ENCODE results near the gene WDFY4. TPM values are rescaled to one million over a fixed set of nuclear protein-coding genes. Genes with fewer than 3 reads are reported as not detected.

The WDFY4 gene
- polyA plus RNA-seq, 1 donor (not counting 4 experiments of a cell fraction or from before 2014, with no cell fraction given), result 0.04 TPM

DNA sequence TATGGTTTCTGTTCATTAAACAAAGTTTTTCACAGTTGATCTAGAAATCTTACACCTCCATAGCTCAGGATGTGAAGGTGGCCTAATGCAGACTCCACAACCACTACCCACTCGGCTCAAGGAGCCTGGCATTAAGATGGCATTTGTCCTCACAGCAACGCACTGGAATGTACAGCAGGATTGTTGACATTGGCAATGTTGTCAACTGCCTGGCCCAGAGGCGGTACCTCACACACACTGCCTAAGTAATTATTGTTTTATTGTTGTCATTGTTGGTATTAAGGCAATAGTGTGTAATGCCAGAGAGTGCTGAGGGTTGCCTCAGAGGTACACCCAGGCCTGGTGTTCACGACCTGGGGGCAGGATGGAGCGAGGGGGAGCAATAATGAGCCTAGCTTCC is 216.6 kb downstream of the WDFY4 start:
- no peak overlapping the region for H3K27ac ChIP-seq (ENCODE audit: control insufficient read depth, insufficient read depth, low read length)
- H3K9ac ChIP-seq (ENCODE audit: control insufficient read depth, extremely low read depth, insufficient read depth, low read length), result no peak overlapping the region
- no peaks in the 10 kb centered on the region for H3K27me3 ChIP-seq (ENCODE audit: control insufficient read depth, extremely low read depth, insufficient read depth, low read length)
- no peaks in the 10 kb centered on the region for H3K36me3 ChIP-seq (ENCODE audit: control insufficient read depth in 2 of 2, extremely low read depth in 1 of 2, insufficient read depth in 2 of 2, low read length in 2 of 2)
- H4K20me1 ChIP-seq (ENCODE audit: control insufficient read depth, extremely low read depth, insufficient read depth, low read length), result no peaks in the 10 kb centered on the region
- no peak overlapping the region for H3K4me3 ChIP-seq (ENCODE audit: control insufficient read depth in 2 of 3, extremely low read depth in 1 of 3, insufficient read depth in 2 of 3, low read depth in 1 of 3, low read length in 3 of 3)
- dilution Hi-C loops (cut with MboI; ENCODE audit: extremely low pct_ligation_motif_present, low sequenced_read_pairs), result no loop called here
- H3K9me1 ChIP-seq (ENCODE audit: control insufficient read depth, extremely low read depth, insufficient read depth, low read length), result no peaks in the 10 kb centered on the region
- no peaks in the 10 kb centered on the region for H3K9me3 ChIP-seq (ENCODE audit: control insufficient read depth, low read depth, low read length)
- H2AFZ ChIP-seq (ENCODE audit: control insufficient read depth, low read length), result no peak overlapping the region
- no peak overlapping the region for H3K4me2 ChIP-seq (ENCODE audit: control insufficient read depth, extremely low read depth, insufficient read depth, low read depth, low read length)
- no peak for FAIRE-seq
- no peak for DNase-seq (ENCODE audit: low read depth, low spot score)
- no peaks in the 10 kb centered on the region for H3K4me1 ChIP-seq (ENCODE audit: control insufficient read depth, extremely low read depth, insufficient read depth, low read length)
- H3K79me2 ChIP-seq (ENCODE audit: control insufficient read depth, insufficient read depth, low read length), result no peaks in the 10 kb centered on the region
- no peak for TF ChIP-seq EZH2 (IDR thresholded peaks at IDR 0.05; ENCODE audit: low read length)
- TF ChIP-seq, protein P1, sequence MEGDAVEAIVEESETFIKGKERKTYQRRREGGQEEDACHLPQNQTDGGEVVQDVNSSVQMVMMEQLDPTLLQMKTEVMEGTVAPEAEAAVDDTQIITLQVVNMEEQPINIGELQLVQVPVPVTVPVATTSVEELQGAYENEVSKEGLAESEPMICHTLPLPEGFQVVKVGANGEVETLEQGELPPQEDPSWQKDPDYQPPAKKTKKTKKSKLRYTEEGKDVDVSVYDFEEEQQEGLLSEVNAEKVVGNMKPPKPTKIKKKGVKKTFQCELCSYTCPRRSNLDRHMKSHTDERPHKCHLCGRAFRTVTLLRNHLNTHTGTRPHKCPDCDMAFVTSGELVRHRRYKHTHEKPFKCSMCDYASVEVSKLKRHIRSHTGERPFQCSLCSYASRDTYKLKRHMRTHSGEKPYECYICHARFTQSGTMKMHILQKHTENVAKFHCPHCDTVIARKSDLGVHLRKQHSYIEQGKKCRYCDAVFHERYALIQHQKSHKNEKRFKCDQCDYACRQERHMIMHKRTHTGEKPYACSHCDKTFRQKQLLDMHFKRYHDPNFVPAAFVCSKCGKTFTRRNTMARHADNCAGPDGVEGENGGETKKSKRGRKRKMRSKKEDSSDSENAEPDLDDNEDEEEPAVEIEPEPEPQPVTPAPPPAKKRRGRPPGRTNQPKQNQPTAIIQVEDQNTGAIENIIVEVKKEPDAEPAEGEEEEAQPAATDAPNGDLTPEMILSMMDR (optimal IDR thresholded peaks at IDR 0.05 in 1 of 3, IDR thresholded peaks at IDR 0.05 in 1 of 3, conservative IDR thresholded peaks at IDR 0.05 in 1 of 3; ENCODE audit: extremely low read depth in 1 of 3, insufficient read depth in 2 of 3, low read length in 3 of 3), result no peak

DNA sequence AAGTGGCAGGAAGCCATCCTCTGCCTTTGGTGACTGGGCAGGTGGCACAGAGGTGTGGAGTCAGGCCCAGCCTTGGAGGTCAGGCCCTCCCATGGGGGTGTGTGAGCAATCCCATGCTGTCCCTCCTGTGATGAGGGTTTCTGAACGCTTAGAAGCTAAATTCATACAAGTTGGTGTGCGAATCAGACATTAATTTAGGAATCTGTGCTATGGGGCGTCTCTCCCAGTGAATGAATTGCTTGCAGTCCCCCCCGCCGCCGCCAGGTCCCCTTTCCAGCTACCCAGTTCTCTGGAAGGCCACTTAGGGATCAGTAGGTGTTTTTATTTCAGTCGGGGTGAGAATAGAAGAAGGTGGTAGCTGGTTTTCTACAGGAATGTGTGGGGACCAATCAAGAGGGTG is 217.4 kb downstream of the WDFY4 start:
- Histone ChIP-seq H3K4me1 (ENCODE audit: control insufficient read depth, extremely low read depth, insufficient read depth, low read length) (no peaks in the 10 kb centered on the region), H3K36me3 (ENCODE audit: control insufficient read depth in 2 of 2, extremely low read depth in 1 of 2, insufficient read depth in 2 of 2, low read length in 2 of 2) (no peaks in the 10 kb centered on the region), H3K27ac (ENCODE audit: control insufficient read depth, insufficient read depth, low read length) (no peak overlapping the region), H3K27me3 (ENCODE audit: control insufficient read depth, extremely low read depth, insufficient read depth, low read length) (no peaks in the 10 kb centered on the region), H3K4me3 (ENCODE audit: control insufficient read depth in 2 of 3, extremely low read depth in 1 of 3, insufficient read depth in 2 of 3, low read depth in 1 of 3, low read length in 3 of 3) (no peak overlapping the region), H3K9me3 (ENCODE audit: control insufficient read depth, low read depth, low read length) (no peaks in the 10 kb centered on the region), H3K79me2 (ENCODE audit: control insufficient read depth, insufficient read depth, low read length) (no peaks in the 10 kb centered on the region), H3K9me1 (ENCODE audit: control insufficient read depth, extremely low read depth, insufficient read depth, low read length) (no peaks in the 10 kb centered on the region), H2AFZ (ENCODE audit: control insufficient read depth, low read length) (no peak overlapping the region), H3K4me2 (ENCODE audit: control insufficient read depth, extremely low read depth, insufficient read depth, low read depth, low read length) (no peak overlapping the region), H3K9ac (ENCODE audit: control insufficient read depth, extremely low read depth, insufficient read depth, low read length) (no peak overlapping the region), H4K20me1 (ENCODE audit: control insufficient read depth, extremely low read depth, insufficient read depth, low read length) (no peaks in the 10 kb centered on the region)
- FAIRE-seq (no peak), DNase-seq (ENCODE audit: low read depth, low spot score) (no peak)
- TF ChIP-seq, protein P1 (optimal IDR thresholded peaks at IDR 0.05 in 1 of 3, IDR thresholded peaks at IDR 0.05 in 1 of 3, conservative IDR thresholded peaks at IDR 0.05 in 1 of 3; ENCODE audit: extremely low read depth in 1 of 3, insufficient read depth in 2 of 3, low read length in 3 of 3), result no peak
- no peak for TF ChIP-seq EZH2 (IDR thresholded peaks at IDR 0.05; ENCODE audit: low read length)
- dilution Hi-C loops (cut with MboI; ENCODE audit: extremely low pct_ligation_motif_present, low sequenced_read_pairs), result no loop called here

All from keratinocyte (primary cell).